HG03342 (cell line): Measurements from ENCODE around the gene NRXN3.

Source experiments
- ATAC-seq: cut with Tn5 transposase; IDR thresholded peaks from one replicate; pipeline ENCODE4 v1.9.1; 2021; ENCODE audit warnings: mild to moderate bottlenecking, moderate library complexity; ENCODE audit not compliant: unreplicated experiment

NRXN3 gene

GRCh38 chr14:78698991-78699390 lies 528.8 kb downstream of the NRXN3 start:
- no peak for ATAC-seq

GRCh38 chr14:78700236-78700635 lies 530.1 kb downstream of the NRXN3 start:
- no peak for ATAC-seq

GRCh38 chr14:78701246-78701645 lies 531.1 kb downstream of the NRXN3 start:
- ATAC-seq = no peak

GRCh38 chr14:78704965-78705364 lies 534.8 kb downstream of the NRXN3 start:
- ATAC-seq = no peak

GRCh38 chr14:78705989-78706388 lies 535.8 kb downstream of the NRXN3 start:
- no peak for ATAC-seq

- no peak for ATAC-seq
These were observed 539.8 kb downstream of the NRXN3 start for GRCh38 chr14:78709795-78710557.

- no peak for ATAC-seq
These were observed 540.8 kb downstream of the NRXN3 start for GRCh38 chr14:78710963-78711362.

GRCh38 chr14:78713716-78714115 lies 543.5 kb downstream of the NRXN3 start:
- ATAC-seq = no peak

GRCh38 chr14:78714711-78715110 lies 544.5 kb downstream of the NRXN3 start:
- no peak for ATAC-seq

- ATAC-seq = no peak
These were observed 551.7 kb downstream of the NRXN3 start for GRCh38 chr14:78721756-78722480.

GRCh38 chr14:78725086-78725485 lies 554.9 kb downstream of the NRXN3 start:
- no peak for ATAC-seq

GRCh38 chr14:78737116-78737515 lies 566.9 kb downstream of the NRXN3 start:
- ATAC-seq = no peak

GRCh38 chr14:78737601-78738000 lies 567.4 kb downstream of the NRXN3 start:
- no peak for ATAC-seq

GRCh38 chr14:78746086-78746595 lies 576.0 kb downstream of the NRXN3 start:
- no peak for ATAC-seq

- ATAC-seq = no peak
These were observed 577.6 kb downstream of the NRXN3 start for GRCh38 chr14:78747813-78748212.

- ATAC-seq = no peak
These were observed 582.5 kb downstream of the NRXN3 start for GRCh38 chr14:78752518-78753188.

- ATAC-seq = no peak
These were observed 583.9 kb downstream of the NRXN3 start for GRCh38 chr14:78754059-78754458.

GRCh38 chr14:78758333-78758732 lies 588.2 kb downstream of the NRXN3 start:
- ATAC-seq = peak; percentile 82

GRCh38 chr14:78762331-78762730 lies 592.2 kb downstream of the NRXN3 start:
- no peak for ATAC-seq

- no peak for ATAC-seq
These were observed 593.6 kb downstream of the NRXN3 start for GRCh38 chr14:78763746-78764145.

GRCh38 chr14:78764240-78764639 lies 594.1 kb downstream of the NRXN3 start:
- ATAC-seq = no peak

- no peak for ATAC-seq
These were observed 594.5 kb downstream of the NRXN3 start for GRCh38 chr14:78764645-78765044.
